Upper lobe of right lung (tissue), 1 donor: ENCODE results near the gene B3GALT5. TPM values are rescaled to one million over a fixed set of nuclear protein-coding genes. Genes with fewer than 3 reads are reported as not detected.

Experiments used
- ATAC-seq: fragments of 200-7000 bp; cut with Tn5 transposase; one replicate; pipeline ENCODE4 v1.9.1; 2020; ENCODE audit warnings: mild to moderate bottlenecking, moderate library complexity
- DNase-seq: peaks from one replicate; pipeline ENCODE4 v3.0.0-alpha.2; 2020
- H3K27ac ChIP-seq: fragments of 200-600 bp; one replicate; pipeline ENCODE4 v1.8.0; 2022
- H3K27me3 ChIP-seq: fragments of 200-600 bp; one replicate; pipeline ENCODE4 v1.8.0; 2022; ENCODE audit warnings: mild to moderate bottlenecking
- H3K36me3 ChIP-seq: fragments of 200-600 bp; one replicate; pipeline ENCODE4 v1.8.0; 2022
- H3K4me1 ChIP-seq: fragments of 200-600 bp; one replicate; pipeline ENCODE4 v1.8.0; 2022
- H3K4me3 ChIP-seq: fragments of 200-600 bp; one replicate; pipeline ENCODE4 v1.8.0; 2022; ENCODE audit warnings: mild to moderate bottlenecking
- H3K9me3 ChIP-seq: fragments of 200-600 bp; one replicate; pipeline ENCODE4 v1.8.0; 2022
- CTCF ChIP-seq: fragments of 200-600 bp; IDR thresholded peaks from one replicate; pipeline ENCODE4 v1.8.0; 2022; ENCODE audit warnings: antibody characterized with exemption
- intact Hi-C: fragments of 100-400 bp; cut with DNase I; formaldehyde crosslinking; loops from one replicate; pipeline ENCODE4 v1.11.0; 2022
- total RNA-seq: library from RNA; stranded (reverse); fragmentation: NEBNext Ultra II Directional; extraction: Animal tissue kit (Norgen Biotek cat#: 25700); gene quantifications from one replicate; pipeline ENCODE4 v1.2.1, GENCODE V29; 2021
- donor health status: DM: no; HTN: yes; CAD: no; lungs with severe emphysema.

The B3GALT5 gene
- total RNA-seq, 1 donor from 2014 or later = not detected

- Histone ChIP-seq H3K4me3 (no peak overlapping the region), H3K27me3 (peaks cover 6% of the 10 kb centered on the region), H3K9me3 (no peaks in the 10 kb centered on the region), H3K36me3 (no peaks in the 10 kb centered on the region), H3K27ac (no peak overlapping the region), H3K4me1 (no peaks in the 10 kb centered on the region)
- ATAC-seq = no peak
- no peak for DNase-seq
- intact Hi-C loops = no loop called here
- no peak for TF ChIP-seq CTCF
Measured at GRCh38 chr21:39632796-39633442, 20.2 kb downstream of the B3GALT5 start.

GRCh38 chr21:39633770-39634181 lies 21.0 kb downstream of the B3GALT5 start:
- no peaks in the 10 kb centered on the region for H3K36me3 ChIP-seq
- no peaks in the 10 kb centered on the region for H3K4me1 ChIP-seq
- intact Hi-C loops = no loop called here
- no peak overlapping the region for H3K27ac ChIP-seq
- peaks cover 6% of the 10 kb centered on the region for H3K27me3 ChIP-seq
- H3K9me3 ChIP-seq = no peaks in the 10 kb centered on the region
- TF ChIP-seq CTCF = no peak
- no peak overlapping the region for H3K4me3 ChIP-seq
- DNase-seq (no peak), ATAC-seq (no peak)

GRCh38 chr21:39634507-39634906 lies 21.8 kb downstream of the B3GALT5 start:
- no peak for TF ChIP-seq CTCF
- H3K27me3 ChIP-seq = peaks cover 6% of the 10 kb centered on the region
- no peaks in the 10 kb centered on the region for H3K36me3 ChIP-seq
- DNase-seq = no peak
- intact Hi-C loops = no loop called here
- H3K4me3 ChIP-seq = no peak overlapping the region
- no peak for ATAC-seq
- H3K27ac ChIP-seq = no peak overlapping the region
- no peaks in the 10 kb centered on the region for H3K9me3 ChIP-seq
- no peaks in the 10 kb centered on the region for H3K4me1 ChIP-seq

GRCh38 chr21:39637197-39637970 lies 24.6 kb downstream of the B3GALT5 start:
- Histone ChIP-seq H3K27me3 (peaks cover 6% of the 10 kb centered on the region), H3K9me3 (no peaks in the 10 kb centered on the region), H3K4me3 (no peak overlapping the region), H3K27ac (no peak overlapping the region), H3K36me3 (no peaks in the 10 kb centered on the region), H3K4me1 (no peaks in the 10 kb centered on the region)
- no peak for DNase-seq
- TF ChIP-seq CTCF = no peak
- intact Hi-C loops = no loop called here
- no peak for ATAC-seq

- intact Hi-C loops = no loop called here
- Histone ChIP-seq H3K27ac (no peak overlapping the region), H3K27me3 (peaks cover 6% of the 10 kb centered on the region), H3K4me3 (no peak overlapping the region), H3K36me3 (no peaks in the 10 kb centered on the region), H3K4me1 (no peaks in the 10 kb centered on the region), H3K9me3 (no peaks in the 10 kb centered on the region)
- ATAC-seq (no peak), DNase-seq (no peak)
- no peak for TF ChIP-seq CTCF
Measured at GRCh38 chr21:39637971-39638240, 25.2 kb downstream of the B3GALT5 start.
